K562 (cell line): ENCODE data around the gene CDK9. TPM values are rescaled to one million over a fixed set of nuclear protein-coding genes. Genes with fewer than 3 reads are reported as not detected.

ENCODE experiments used
- ATAC-seq: fragments of 200-7000 bp; cut with Tn5 transposase; 3 replicates; pipeline ENCODE4 v1.9.1; 2020; ENCODE audit warnings: moderate library complexity
- BruUV-seq: library from RNA; stranded (reverse); fragments of 400-500 nt; replicated peaks from 2 replicates; lab custom pipeline; 2021; lab: Mats Ljungman, UMichigan
- CTCF ChIA-PET: fragments of 300-600 bp; formaldehyde crosslinking; extraction: SDS; loops from one replicate; lab custom pipeline; 2021; ENCODE audit warnings: low intra/inter-chr PET ratio; lab: Yijun Ruan, JAX
- POLR2A ChIA-PET: fragments of 300-600, 350-650 bp; sonication (Branson Sonifier 250); formaldehyde crosslinking; extraction: SDS; loops from one replicate; lab custom pipeline; 2021; ENCODE audit warnings: antibody characterized with exemption, inconsistent platforms; lab: Yijun Ruan, JAX
- DNase-seq, 4 experiments: peaks; one replicate each; pipeline versions ENCODE4 v3.0.0 to v3.0.0-alpha.2; 2011 to 2018; ENCODE audit warnings: low spot score in 3 of 4, mixed read lengths in 3 of 4; ENCODE audit errors: extremely low read depth in 1 of 4
- FAIRE-seq: peaks from 2 replicates; lab custom pipeline; 2011; peaks lifted over from hg19 to GRCh38; lab: Jason Lieb, UNC
- H2AFZ ChIP-seq: 2 replicates; pipeline ENCODE4 v1.6.0; 2011; ENCODE audit warnings: low read depth, low read length, control low read depth, inconsistent platforms
- H3K27ac ChIP-seq: fragments of 200-600 bp; 3 replicates; pipeline ENCODE4 v1.8.0; 2011; ENCODE audit warnings: low read depth, mild to moderate bottlenecking, control low read depth, inconsistent platforms, low read length, moderate library complexity, mixed read lengths; ENCODE audit errors: extremely low read depth
- H3K27me3 ChIP-seq, 2 experiments: fragments of 300-600 bp in 1 of 2; 2 replicates in 1 of 2; 3 replicates in 1 of 2; pipeline versions ENCODE4 v1.6.0 to v1.8.0; 2011; ENCODE audit warnings: inconsistent platforms in 2 of 2, low read length in 2 of 2, mild to moderate bottlenecking in 1 of 2, mixed read lengths in 1 of 2, moderate library complexity in 1 of 2; ENCODE audit not compliant: control insufficient read depth in 2 of 2, insufficient read depth in 2 of 2
- H3K36me3 ChIP-seq: fragments of 300-600 bp; 3 replicates; pipeline ENCODE4 v1.8.0; 2011; ENCODE audit warnings: mild to moderate bottlenecking, low read length, inconsistent platforms; ENCODE audit not compliant: control insufficient read depth, insufficient read depth
- H3K4me1 ChIP-seq, 2 experiments: fragments of 200-600 bp in 1 of 2; replicated peaks in 1 of 2; 2 replicates in 1 of 2; 3 replicates in 1 of 2; pipeline versions ENCODE4 v1.5.1 to v1.8.0; 2011; ENCODE audit warnings: inconsistent platforms in 2 of 2, low read length in 2 of 2, mild to moderate bottlenecking in 1 of 2, mixed read lengths in 1 of 2, moderate library complexity in 1 of 2; ENCODE audit not compliant: control insufficient read depth in 2 of 2, insufficient read depth in 2 of 2
- H3K4me2 ChIP-seq: 2 replicates; pipeline ENCODE4 v1.6.1; 2011; ENCODE audit warnings: low read length, control low read depth, inconsistent platforms, mixed read lengths; ENCODE audit not compliant: insufficient read depth
- H3K4me3 ChIP-seq: fragments of 200-600 bp; sonication (generic), shearing (Covaris generic); 2 replicates; pipeline ENCODE4 v1.5.1; 2016; ENCODE audit warnings: control low read depth, inconsistent platforms
- H3K79me2 ChIP-seq: fragments of 200-600 bp; 3 replicates; pipeline ENCODE4 v1.8.0; 2011; ENCODE audit warnings: low read length, inconsistent platforms; ENCODE audit not compliant: control insufficient read depth, insufficient read depth
- H3K9ac ChIP-seq, 2 experiments: 2 replicates each; pipeline versions ENCODE4 v1.6.0 to v1.6.1; 2011; ENCODE audit warnings: low read depth in 2 of 2, low read length in 2 of 2, control low read depth in 1 of 2, inconsistent platforms in 1 of 2, mild to moderate bottlenecking in 1 of 2, mixed read lengths in 1 of 2; ENCODE audit not compliant: insufficient read depth in 1 of 2
- H3K9me1 ChIP-seq: one replicate; pipeline ENCODE4 v1.6.0; 2011; ENCODE audit warnings: inconsistent platforms, mild to moderate bottlenecking, low read length, moderate library complexity; ENCODE audit not compliant: control insufficient read depth, insufficient read depth
- H3K9me3 ChIP-seq: replicated peaks from 2 replicates; pipeline ENCODE4 v1.5.1; 2011; ENCODE audit warnings: low read depth, low read length, inconsistent platforms; ENCODE audit not compliant: control insufficient read depth, insufficient read depth
- H4K20me1 ChIP-seq: replicated peaks from 2 replicates; pipeline ENCODE4 v1.6.1; 2011; ENCODE audit warnings: low read length, inconsistent platforms, mixed read lengths; ENCODE audit not compliant: control insufficient read depth, insufficient read depth
- CBFA2T3 ChIP-seq: fragments of 450-650 bp; IDR thresholded peaks from 2 replicates; pipeline ENCODE4 v1.6.1; 2017
- CEBPG ChIP-seq, 3 experiments: fragments of 200-800 bp in 1 of 3; sonication (Bioruptor generic) in 1 of 3; sonication (generic) in 1 of 3; formaldehyde crosslinking in 1 of 3; IDR thresholded peaks in 2 of 3; conservative IDR thresholded peaks in 1 of 3; 2 replicates each; pipeline versions ENCODE4 v1.6.1 to v1.8.0; 2016 to 2022; ENCODE audit warnings: missing compliant biosample characterization in 2 of 3, missing genetic modification characterization in 2 of 3, mild to moderate bottlenecking in 1 of 3, missing genetic modification reagents in 1 of 3
- HNRNPUL1 ChIP-seq: fragments of 200-400 bp; formaldehyde crosslinking; IDR thresholded peaks from 2 replicates; pipeline ENCODE4 v1.6.1; 2017; ENCODE audit warnings: low read length
- ZMIZ1 ChIP-seq, 2 experiments: fragments of 150-350 bp in 1 of 2; IDR thresholded peaks; 2 replicates each; pipeline ENCODE4 v1.6.1; 2012 to 2016; ENCODE audit warnings: low read depth in 2 of 2, low read length in 2 of 2, mild to moderate bottlenecking in 1 of 2, moderate library complexity in 1 of 2
- ZNF280A ChIP-seq: fragments of 450-650 bp; IDR thresholded peaks from 2 replicates; pipeline ENCODE4 v1.6.1; 2018; ENCODE audit warnings: mild to moderate bottlenecking, low read depth; ENCODE audit not compliant: partially characterized antibody
- ZNF512 ChIP-seq: IDR thresholded peaks from 2 replicates; pipeline ENCODE4 v1.6.1; 2016; ENCODE audit warnings: missing genetic modification characterization, missing compliant biosample characterization
- ZNF57 ChIP-seq: fragments of 450-650 bp; formaldehyde crosslinking; IDR thresholded peaks from 2 replicates; pipeline ENCODE4 v1.4.0; 2020; ENCODE audit warnings: mild to moderate bottlenecking, moderate library complexity
- WGBS: fragments of 100-300 bp; shearing (Covaris generic); methylation state at CpG from one replicate; pipeline ENCODE4 v1.1.6; 2016; ENCODE audit warnings: low coverage, mixed read lengths; ENCODE audit not compliant: insufficient coverage; ENCODE audit errors: missing lambda C conversion rate; 5-methylcytosine and 5-hydroxymethylcytosine counted together
- in situ Hi-C: fragments of 300-500 bp; cut with MboI; formaldehyde crosslinking; loops from 4 replicates; pipeline ENCODE4 v1.15.0; 2018; ENCODE audit warnings: inconsistent platforms, mixed read lengths
- intact Hi-C: fragments of 100-400 bp; cut with micrococcal nuclease; formaldehyde crosslinking; loops from 2 replicates; pipeline ENCODE4 v1.14.2; 2022
- polyA plus RNA-seq, 8 experiments: library from polyadenylated mRNA; depleted of rRNA in 4 of 8; stranded (reverse) in 5 of 8; unstranded in 3 of 8; fragments of >200 nt; fragmentation: Nextera tagmentation in 2 of 8; fragmentation: Illumina TruSeq in 1 of 8; extraction: Ambion mirVana in 2 of 8; extraction: Trizol in 1 of 8; gene quantifications; 2 replicates each; pipeline versions ENCODE4 v1.2.1 to v1.2.3, GENCODE V29; 2011 to 2014; ENCODE audit warnings: inconsistent platforms in 1 of 8, missing spikeins in 1 of 8
- total RNA-seq, 7 experiments: library from RNA; depleted of rRNA in 6 of 7; stranded (reverse); fragments of >200 nt in 6 of 7; fragmentation: Illumina TruSeq in 2 of 7; extraction: Trizol in 2 of 7; gene quantifications; 2 replicates each; pipeline versions ENCODE4 v1.2.1 to v1.2.3, GENCODE V29; 2011 to 2021; ENCODE audit warnings: low replicate concordance in 1 of 7
- TF ChIP-seq, protein P1 (sequence below): fragments of 250-450 bp; sonication (Bioruptor Pico); IDR thresholded peaks from 2 replicates; pipeline ENCODE4 v1.4.0; 2020

Gene CDK9
- total and polyA plus RNA-seq, 9 of the 15 experiments (the other 6 are each of a cell fraction or from before 2014, with no cell fraction given): 4.2 to 78.6 (median 33.0) TPM

DNA sequence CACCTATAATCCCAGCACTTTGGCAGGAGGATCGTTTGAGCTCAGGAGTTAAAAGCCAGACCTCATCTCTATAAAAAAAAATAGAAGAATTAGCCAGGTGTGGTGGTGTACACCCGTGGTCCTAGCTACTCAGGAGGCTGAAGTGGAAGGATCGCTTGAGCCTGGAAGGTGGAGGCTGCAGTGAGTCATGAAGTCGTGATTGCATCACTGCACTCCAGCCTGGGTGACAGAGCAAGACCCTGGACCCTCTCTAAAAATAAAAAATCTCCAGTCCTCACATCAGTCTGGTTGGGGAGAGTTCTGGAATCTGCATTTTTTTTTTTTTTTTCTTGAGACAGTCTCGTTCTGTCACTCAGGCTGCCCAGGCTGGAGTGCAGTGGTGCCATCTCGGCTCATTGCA, 26.2 kb downstream of the CDK9 start:
- ChIA-PET POLR2A (interaction anchor here (1.0 to 1.2 kb wide), 2 partner anchors 9 to 15 kb away, joined by 3 to 4 read pairs; partner anchors contain the start of gene FPGS), CTCF (no interaction called here)
- H3K9ac ChIP-seq: no peak overlapping the region
- no peak for TF ChIP-seq HNRNPUL1
- no peak for TF ChIP-seq ZNF512
- TF ChIP-seq, protein P1, sequence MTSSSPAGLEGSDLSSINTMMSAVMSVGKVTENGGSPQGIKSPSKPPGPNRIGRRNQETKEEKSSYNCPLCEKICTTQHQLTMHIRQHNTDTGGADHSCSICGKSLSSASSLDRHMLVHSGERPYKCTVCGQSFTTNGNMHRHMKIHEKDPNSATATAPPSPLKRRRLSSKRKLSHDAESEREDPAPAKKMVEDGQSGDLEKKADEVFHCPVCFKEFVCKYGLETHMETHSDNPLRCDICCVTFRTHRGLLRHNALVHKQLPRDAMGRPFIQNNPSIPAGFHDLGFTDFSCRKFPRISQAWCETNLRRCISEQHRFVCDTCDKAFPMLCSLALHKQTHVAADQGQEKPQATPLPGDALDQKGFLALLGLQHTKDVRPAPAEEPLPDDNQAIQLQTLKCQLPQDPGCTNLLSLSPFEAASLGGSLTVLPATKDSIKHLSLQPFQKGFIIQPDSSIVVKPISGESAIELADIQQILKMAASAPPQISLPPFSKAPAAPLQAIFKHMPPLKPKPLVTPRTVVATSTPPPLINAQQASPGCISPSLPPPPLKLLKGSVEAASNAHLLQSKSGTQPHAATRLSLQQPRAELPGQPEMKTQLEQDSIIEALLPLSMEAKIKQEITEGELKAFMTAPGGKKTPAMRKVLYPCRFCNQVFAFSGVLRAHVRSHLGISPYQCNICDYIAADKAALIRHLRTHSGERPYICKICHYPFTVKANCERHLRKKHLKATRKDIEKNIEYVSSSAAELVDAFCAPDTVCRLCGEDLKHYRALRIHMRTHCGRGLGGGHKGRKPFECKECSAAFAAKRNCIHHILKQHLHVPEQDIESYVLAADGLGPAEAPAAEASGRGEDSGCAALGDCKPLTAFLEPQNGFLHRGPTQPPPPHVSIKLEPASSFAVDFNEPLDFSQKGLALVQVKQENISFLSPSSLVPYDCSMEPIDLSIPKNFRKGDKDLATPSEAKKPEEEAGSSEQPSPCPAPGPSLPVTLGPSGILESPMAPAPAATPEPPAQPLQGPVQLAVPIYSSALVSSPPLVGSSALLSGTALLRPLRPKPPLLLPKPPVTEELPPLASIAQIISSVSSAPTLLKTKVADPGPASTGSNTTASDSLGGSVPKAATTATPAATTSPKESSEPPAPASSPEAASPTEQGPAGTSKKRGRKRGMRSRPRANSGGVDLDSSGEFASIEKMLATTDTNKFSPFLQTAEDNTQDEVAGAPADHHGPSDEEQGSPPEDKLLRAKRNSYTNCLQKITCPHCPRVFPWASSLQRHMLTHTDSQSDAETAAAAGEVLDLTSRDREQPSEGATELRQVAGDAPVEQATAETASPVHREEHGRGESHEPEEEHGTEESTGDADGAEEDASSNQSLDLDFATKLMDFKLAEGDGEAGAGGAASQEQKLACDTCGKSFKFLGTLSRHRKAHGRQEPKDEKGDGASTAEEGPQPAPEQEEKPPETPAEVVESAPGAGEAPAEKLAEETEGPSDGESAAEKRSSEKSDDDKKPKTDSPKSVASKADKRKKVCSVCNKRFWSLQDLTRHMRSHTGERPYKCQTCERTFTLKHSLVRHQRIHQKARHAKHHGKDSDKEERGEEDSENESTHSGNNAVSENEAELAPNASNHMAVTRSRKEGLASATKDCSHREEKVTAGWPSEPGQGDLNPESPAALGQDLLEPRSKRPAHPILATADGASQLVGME (CRISPR knock-in tag): no peak
- no peak for TF ChIP-seq ZNF57 (CRISPR knock-in tag)
- no peak for TF ChIP-seq ZMIZ1 (IDR thresholded peaks at IDR 0.05; ENCODE audit: low read depth in 2 of 2, low read length in 2 of 2)
- TF ChIP-seq CBFA2T3: no peak
- no peak for TF ChIP-seq ZNF280A
- peak; percentile 41; the same call in 1 of the 2 replicates for TF ChIP-seq CEBPG (CRISPR knock-in tag; IDR thresholded peaks at IDR 0.05)
- TF ChIP-seq CEBPG (tag; conservative IDR thresholded peaks at IDR 0.05 in 1 of 2, IDR thresholded peaks at IDR 0.05 in 1 of 2): 0 out of 4 replicates have a peak, but pooled peaks of 1 of the 2 experiments have one; percentile 25

More for the DNA sequence above, 26.2 kb downstream of the CDK9 start:
- Histone ChIP-seq H3K36me3 (peaks cover 72% of the 10 kb centered on the region), H3K4me3 (no peak overlapping the region), H2AFZ (no peak overlapping the region), H4K20me1 (peaks cover 7% of the 10 kb centered on the region), H3K27me3 (no peaks in the 10 kb centered on the region), H3K4me2 (no peak overlapping the region), H3K9me3 (no peaks in the 10 kb centered on the region), H3K27ac (no peak overlapping the region), H3K79me2 (no peaks in the 10 kb centered on the region), H3K4me1 (peaks cover 12 to 46% of the 10 kb centered on the region in 2 experiments), H3K9me1 (peaks cover 2% of the 10 kb centered on the region)
- 83% methylated on average over 6 of the region's 6 CpGs for WGBS
- intact Hi-C loops: no loop called here
- ATAC-seq: no peak
- no peak for FAIRE-seq
- in situ Hi-C loops: no loop called here
- BruUV-seq: no TSS peak
- no peak for DNase-seq
